Islet of Langerhans (tissue), 1 donor: ENCODE results near the gene NKD2.
"Not testable (repeated sequence)": the region's sequence is repeated elsewhere in the genome, so short reads cannot be mapped to it uniquely, and the experiment has no call there.

Experiments used
- FAIRE-seq: peaks from one replicate; lab custom pipeline; 2011; peaks lifted over from hg19 to GRCh38; lab: Jason Lieb, UNC

The NKD2 gene

GRCh38 chr5:1014346-1014745, 5.7 kb downstream of the NKD2 start:
- FAIRE-seq: no peak

- FAIRE-seq: no peak
These were observed 6.2 kb downstream of the NKD2 start for GRCh38 chr5:1014781-1015221.

GRCh38 chr5:1015507-1015906, 6.9 kb downstream of the NKD2 start:
- no peak for FAIRE-seq

GRCh38 chr5:1016036-1016435, 7.4 kb downstream of the NKD2 start:
- FAIRE-seq: no peak

- no peak for FAIRE-seq
These were observed 7.9 kb downstream of the NKD2 start for GRCh38 chr5:1016476-1016875.

GRCh38 chr5:1017056-1017455, 8.5 kb downstream of the NKD2 start:
- FAIRE-seq: no peak

- no peak for FAIRE-seq
These were observed 9.3 kb downstream of the NKD2 start for GRCh38 chr5:1017691-1018455.

GRCh38 chr5:1018596-1018995, 10.0 kb downstream of the NKD2 start:
- FAIRE-seq: no peak

GRCh38 chr5:1019001-1019905, 10.7 kb downstream of the NKD2 start:
- no peak for FAIRE-seq

- no peak for FAIRE-seq
These were observed 11.9 kb downstream of the NKD2 start for GRCh38 chr5:1020452-1020961.

- no peak for FAIRE-seq
These were observed 12.8 kb downstream of the NKD2 start for GRCh38 chr5:1021136-1021968.

- not testable (repeated sequence) for FAIRE-seq
These were observed 13.4 kb downstream of the NKD2 start for GRCh38 chr5:1021969-1022336.

GRCh38 chr5:1026700-1027621, 18.4 kb downstream of the NKD2 start:
- FAIRE-seq: no peak

GRCh38 chr5:1027631-1028441, 19.2 kb downstream of the NKD2 start:
- FAIRE-seq: no peak

- FAIRE-seq: no peak
These were observed 20.1 kb downstream of the NKD2 start for GRCh38 chr5:1028481-1029281.

- no peak for FAIRE-seq
These were observed 20.8 kb downstream of the NKD2 start for GRCh38 chr5:1029282-1029944.

- FAIRE-seq: no peak
These were observed 21.5 kb downstream of the NKD2 start for GRCh38 chr5:1029945-1030625.

GRCh38 chr5:1030801-1031271, 22.2 kb downstream of the NKD2 start:
- FAIRE-seq: no peak
